ENCODE measurements around the gene FBXO34. TPM values are rescaled to one million over a fixed set of nuclear protein-coding genes. Genes with fewer than 3 reads are reported as not detected.
"Not testable (repeated sequence)": the region's sequence is repeated elsewhere in the genome, so short reads cannot be mapped to it uniquely, and the experiment has no call there.

Gene FBXO34
- total RNA-seq, 2 donors from 2014 or later, result 18.7 to 26.1 TPM

DNA sequence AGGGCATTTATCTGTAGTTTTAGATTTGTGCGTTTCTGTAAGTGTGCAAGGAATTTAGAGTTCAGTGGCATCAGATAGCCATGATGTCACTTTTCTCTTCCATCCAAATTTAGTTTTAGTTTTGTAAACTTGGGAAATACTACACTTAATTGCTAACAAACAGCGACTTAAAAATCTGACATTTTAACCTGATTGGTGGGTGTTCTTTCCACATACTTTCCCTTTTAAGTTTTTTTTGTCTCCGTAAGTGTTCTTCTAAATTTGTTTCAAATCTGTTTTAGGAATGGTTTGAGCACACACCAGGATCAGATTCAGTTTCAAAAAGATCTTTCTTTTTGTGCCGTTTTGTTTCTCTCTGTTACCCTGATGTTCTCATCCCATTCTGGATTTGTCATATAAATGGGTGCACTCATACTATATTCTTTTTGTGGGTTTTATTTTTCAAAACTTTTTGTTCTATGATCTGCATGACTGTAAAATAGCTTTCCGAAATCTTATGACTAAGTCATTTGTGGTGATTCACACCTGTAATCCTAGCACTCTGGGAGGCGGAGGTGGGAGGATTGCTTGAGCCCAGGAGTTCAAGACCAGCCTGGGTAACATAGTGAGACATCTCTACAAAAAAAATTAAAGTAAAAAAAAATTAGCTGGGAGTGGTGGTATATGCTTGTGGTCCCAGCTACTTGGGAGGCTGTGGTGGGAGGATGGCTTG lies 58.9 kb downstream of the FBXO34 start:
- Mint-ChIP-seq H3K36me3 (no peaks in the 10 kb centered on the region), H3K9me3 (no peaks in the 10 kb centered on the region), H3K4me3 (peak overlapping the region; percentile 40), H3K4me1 (ENCODE audit: low read depth in 2 of 2) (peaks cover 59 to 71% of the 10 kb centered on the region in 2 donors), H3K27ac (peak overlapping the region; percentile 30 to 67), H3K27me3 (no peaks in the 10 kb centered on the region)
- ATAC-seq (peak; percentile 59 to 62), DNase-seq (ENCODE audit: low spot score) (no peak)

- no peaks in the 10 kb centered on the region for H3K9me3 Mint-ChIP-seq
- ATAC-seq (peak; percentile 43 to 66), DNase-seq (ENCODE audit: low spot score) (no peak)
- no peaks in the 10 kb centered on the region for H3K36me3 Mint-ChIP-seq
- peak overlapping the region; percentile 88 for H3K4me3 Mint-ChIP-seq
- peaks cover 63 to 76% of the 10 kb centered on the region in 2 donors for H3K4me1 Mint-ChIP-seq (ENCODE audit: low read depth in 2 of 2)
- peak overlapping the region; percentile 78 to 84 for H3K27ac Mint-ChIP-seq
- H3K27me3 Mint-ChIP-seq, result no peaks in the 10 kb centered on the region
Measured at GRCh38 chr14:55332654-55333570, 61.7 kb downstream of the FBXO34 start.

DNA sequence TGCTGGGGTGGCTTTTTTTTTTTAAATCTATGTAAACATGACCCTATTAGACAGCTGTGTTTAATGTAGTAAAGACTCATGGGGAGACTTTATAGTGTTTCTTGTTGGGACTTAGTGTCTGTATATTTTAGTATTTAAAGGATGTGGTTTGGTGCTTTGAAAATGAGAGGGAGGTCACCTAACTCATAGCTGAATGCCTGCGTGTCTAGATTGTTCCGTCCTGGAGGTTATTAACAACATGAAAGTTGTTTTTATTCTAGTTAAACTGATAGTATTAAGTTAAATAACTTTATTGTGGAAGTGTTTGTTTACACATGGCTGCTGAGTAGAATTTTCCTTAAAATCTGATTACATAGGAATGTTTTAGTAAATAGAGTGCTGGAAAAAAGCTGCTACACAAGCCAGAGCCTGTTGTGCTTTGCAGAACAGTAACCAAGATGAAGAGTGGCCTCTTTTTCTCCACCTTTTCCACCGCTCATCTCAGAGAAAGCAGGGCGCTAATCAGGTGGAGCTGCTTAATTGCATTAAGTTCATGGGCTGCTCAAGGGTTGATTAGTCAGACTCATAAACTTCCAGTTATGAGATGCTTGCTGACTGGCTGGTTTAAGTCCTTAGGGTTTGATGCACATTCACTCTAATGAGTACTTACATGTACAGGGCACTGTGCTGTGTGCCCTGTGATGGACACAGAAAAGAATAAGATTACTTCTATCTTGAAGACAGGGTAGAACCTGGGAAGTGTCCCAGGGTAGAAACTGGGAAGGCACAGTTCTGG lies 62.7 kb downstream of the FBXO34 start:
- peaks cover 62 to 78% of the 10 kb centered on the region in 2 donors for H3K4me1 Mint-ChIP-seq (ENCODE audit: low read depth in 2 of 2)
- ATAC-seq (peak in 1 of 2 donors; percentile 49), DNase-seq (ENCODE audit: low spot score) (no peak)
- H3K9me3 Mint-ChIP-seq, result no peaks in the 10 kb centered on the region
- H3K4me3 Mint-ChIP-seq, result peak overlapping the region; percentile 88
- H3K27ac Mint-ChIP-seq, result peak overlapping the region; percentile 78 to 84
- H3K36me3 Mint-ChIP-seq, result no peaks in the 10 kb centered on the region
- no peaks in the 10 kb centered on the region for H3K27me3 Mint-ChIP-seq

DNA sequence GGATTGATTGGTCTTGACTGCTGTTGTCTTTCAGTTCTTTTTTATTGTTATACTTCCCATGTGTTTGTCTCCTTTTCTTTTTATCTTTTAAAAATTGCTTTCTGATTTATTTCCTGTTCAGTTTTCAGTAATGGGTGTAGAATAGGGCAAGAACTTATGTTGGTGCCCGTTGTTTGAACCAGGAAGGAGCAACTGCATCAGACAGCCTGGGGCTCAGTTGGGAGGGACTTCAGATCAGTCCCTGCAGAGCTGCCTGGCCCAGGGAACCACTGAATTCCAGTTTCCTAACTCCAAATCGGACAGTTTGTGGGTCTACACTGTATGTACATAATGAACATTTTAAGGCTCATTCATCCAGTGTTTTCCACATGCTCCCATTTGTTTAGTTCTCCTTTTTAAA lies 64.9 kb downstream of the FBXO34 start:
- Mint-ChIP-seq H3K27me3 (no peaks in the 10 kb centered on the region), H3K27ac (peak overlapping the region; percentile 78 to 82), H3K36me3 (no peaks in the 10 kb centered on the region), H3K9me3 (no peaks in the 10 kb centered on the region), H3K4me1 (ENCODE audit: low read depth in 2 of 2) (peaks cover 65 to 80% of the 10 kb centered on the region in 2 donors), H3K4me3 (peak overlapping the region; percentile 71)
- DNase-seq (ENCODE audit: low spot score) (no peak), ATAC-seq (no peak)

GRCh38 chr14:55336691-55337090 lies 65.5 kb downstream of the FBXO34 start:
- H3K27me3 Mint-ChIP-seq, result no peaks in the 10 kb centered on the region
- DNase-seq (ENCODE audit: low spot score) (no peak), ATAC-seq (peak in 1 of 2 donors; percentile 12)
- H3K9me3 Mint-ChIP-seq, result no peaks in the 10 kb centered on the region
- H3K27ac Mint-ChIP-seq, result peak overlapping the region; percentile 78 to 88
- H3K36me3 Mint-ChIP-seq, result no peaks in the 10 kb centered on the region
- peaks cover 67 to 83% of the 10 kb centered on the region in 2 donors for H3K4me1 Mint-ChIP-seq (ENCODE audit: low read depth in 2 of 2)
- peak overlapping the region; percentile 71 for H3K4me3 Mint-ChIP-seq

GRCh38 chr14:55339770-55340169 lies 68.5 kb downstream of the FBXO34 start:
- no peak for DNase-seq (ENCODE audit: low spot score)
- Mint-ChIP-seq H3K36me3 (no peaks in the 10 kb centered on the region), H3K27ac (peak overlapping the region; percentile 50 to 78), H3K9me3 (no peaks in the 10 kb centered on the region), H3K4me3 (no peak overlapping the region), H3K27me3 (no peaks in the 10 kb centered on the region), H3K4me1 (ENCODE audit: low read depth in 2 of 2) (peaks cover 48 to 61% of the 10 kb centered on the region in 2 donors)
- peak in 1 of 2 donors; percentile 30 for ATAC-seq

GRCh38 chr14:55340482-55340881 lies 69.3 kb downstream of the FBXO34 start:
- Mint-ChIP-seq H3K9me3 (no peaks in the 10 kb centered on the region), H3K27ac (peak overlapping the region in 1 of 2 donors; percentile 43), H3K27me3 (no peaks in the 10 kb centered on the region), H3K36me3 (no peaks in the 10 kb centered on the region), H3K4me3 (no peak overlapping the region), H3K4me1 (ENCODE audit: low read depth in 2 of 2) (peaks cover 48 to 62% of the 10 kb centered on the region in 2 donors)
- ATAC-seq (no peak), DNase-seq (ENCODE audit: low spot score) (no peak)

GRCh38 chr14:55341781-55342180 lies 70.6 kb downstream of the FBXO34 start:
- Mint-ChIP-seq H3K9me3 (no peaks in the 10 kb centered on the region), H3K36me3 (no peaks in the 10 kb centered on the region), H3K27ac (no peak overlapping the region), H3K27me3 (no peaks in the 10 kb centered on the region), H3K4me1 (ENCODE audit: low read depth in 2 of 2) (peaks cover 50 to 63% of the 10 kb centered on the region in 2 donors), H3K4me3 (no peak overlapping the region)
- no peak for ATAC-seq
- no peak for DNase-seq (ENCODE audit: low spot score)

GRCh38 chr14:55344582-55345163 lies 73.5 kb downstream of the FBXO34 start:
- ATAC-seq; H3K27me3 Mint-ChIP-seq; H3K36me3 Mint-ChIP-seq; H3K4me3 Mint-ChIP-seq; DNase-seq (ENCODE audit: low spot score); H3K9me3 Mint-ChIP-seq: not testable (repeated sequence)
- Mint-ChIP-seq H3K27ac (peak overlapping the region in 1 of 2 donors; percentile 37), H3K4me1 (ENCODE audit: low read depth in 2 of 2) (peaks cover 38 to 43% of the 10 kb centered on the region in 2 donors)

GRCh38 chr14:55347040-55347439 lies 75.8 kb downstream of the FBXO34 start:
- DNase-seq (ENCODE audit: low spot score) (no peak), ATAC-seq (no peak)
- Mint-ChIP-seq H3K9me3 (no peaks in the 10 kb centered on the region), H3K4me1 (ENCODE audit: low read depth in 2 of 2) (peaks cover 25 to 27% of the 10 kb centered on the region in 2 donors), H3K27ac (no peak overlapping the region), H3K27me3 (no peaks in the 10 kb centered on the region), H3K4me3 (no peak overlapping the region), H3K36me3 (peaks cover 5% of the 10 kb centered on the region)

DNA sequence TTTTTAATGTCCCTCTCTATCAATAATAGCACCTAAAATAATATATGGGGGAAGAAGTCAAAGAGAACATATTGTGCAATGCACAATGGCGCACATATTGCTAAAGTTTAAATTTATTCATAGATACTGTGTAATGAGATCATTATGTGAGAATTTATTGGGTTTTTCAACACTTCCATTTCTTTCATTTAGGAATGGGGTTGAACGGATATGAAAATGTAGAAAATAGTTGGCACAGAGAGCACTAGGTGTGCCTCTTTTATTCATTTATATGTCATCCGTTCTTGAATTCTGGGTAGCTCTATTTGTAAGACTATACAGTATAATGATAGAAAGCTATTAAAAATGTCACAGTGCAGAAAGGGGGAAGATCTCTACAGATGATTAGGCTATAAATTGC lies 76.5 kb downstream of the FBXO34 start:
- peaks cover 25 to 27% of the 10 kb centered on the region in 2 donors for H3K4me1 Mint-ChIP-seq (ENCODE audit: low read depth in 2 of 2)
- no peak overlapping the region for H3K27ac Mint-ChIP-seq
- H3K27me3 Mint-ChIP-seq, result no peaks in the 10 kb centered on the region
- H3K36me3 Mint-ChIP-seq, result peaks cover 5% of the 10 kb centered on the region
- no peak overlapping the region for H3K4me3 Mint-ChIP-seq
- DNase-seq (ENCODE audit: low spot score) (no peak), ATAC-seq (no peak)
- no peaks in the 10 kb centered on the region for H3K9me3 Mint-ChIP-seq

- Mint-ChIP-seq H3K4me3 (no peak overlapping the region), H3K9me3 (no peaks in the 10 kb centered on the region), H3K4me1 (ENCODE audit: low read depth in 2 of 2) (peaks cover 27 to 30% of the 10 kb centered on the region in 2 donors), H3K27ac (peak overlapping the region in 1 of 2 donors; percentile 44), H3K27me3 (no peaks in the 10 kb centered on the region), H3K36me3 (peaks cover 5% of the 10 kb centered on the region)
- ATAC-seq (no peak), DNase-seq (ENCODE audit: low spot score) (no peak)
Measured at GRCh38 chr14:55348766-55349453, 77.7 kb downstream of the FBXO34 start.
